Measurements from ENCODE around the gene GNA12.
"Not testable (repeated sequence)": the region's sequence is repeated elsewhere in the genome, so short reads cannot be mapped to it uniquely, and the experiment has no call there.

GNA12 gene

DNA sequence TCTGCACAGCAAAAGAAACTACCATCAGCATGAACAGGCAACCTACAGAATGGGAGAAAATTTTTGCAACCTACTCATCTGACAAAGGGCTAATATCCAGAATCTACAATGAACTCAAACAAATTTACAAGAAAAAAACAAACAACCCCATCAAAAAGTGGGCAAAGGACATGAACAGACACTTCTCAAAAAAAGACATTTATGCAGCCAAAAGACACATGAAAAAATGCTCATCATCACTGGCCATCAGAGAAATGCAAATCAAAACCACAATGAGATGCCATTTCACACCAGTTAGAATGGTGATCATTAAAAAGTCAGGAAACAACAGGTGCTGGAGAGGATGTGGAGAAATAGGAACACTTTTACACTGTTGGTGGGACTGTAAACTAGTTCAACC lies 95.4 kb downstream of the GNA12 start:
- DNase-seq; in situ Hi-C loops (cut with HindIII; ENCODE audit: low pct_ligation_motif_present, low pct_unique_long_range_greater_than_20kb, low sequenced_read_pairs): not testable (repeated sequence)

DNA sequence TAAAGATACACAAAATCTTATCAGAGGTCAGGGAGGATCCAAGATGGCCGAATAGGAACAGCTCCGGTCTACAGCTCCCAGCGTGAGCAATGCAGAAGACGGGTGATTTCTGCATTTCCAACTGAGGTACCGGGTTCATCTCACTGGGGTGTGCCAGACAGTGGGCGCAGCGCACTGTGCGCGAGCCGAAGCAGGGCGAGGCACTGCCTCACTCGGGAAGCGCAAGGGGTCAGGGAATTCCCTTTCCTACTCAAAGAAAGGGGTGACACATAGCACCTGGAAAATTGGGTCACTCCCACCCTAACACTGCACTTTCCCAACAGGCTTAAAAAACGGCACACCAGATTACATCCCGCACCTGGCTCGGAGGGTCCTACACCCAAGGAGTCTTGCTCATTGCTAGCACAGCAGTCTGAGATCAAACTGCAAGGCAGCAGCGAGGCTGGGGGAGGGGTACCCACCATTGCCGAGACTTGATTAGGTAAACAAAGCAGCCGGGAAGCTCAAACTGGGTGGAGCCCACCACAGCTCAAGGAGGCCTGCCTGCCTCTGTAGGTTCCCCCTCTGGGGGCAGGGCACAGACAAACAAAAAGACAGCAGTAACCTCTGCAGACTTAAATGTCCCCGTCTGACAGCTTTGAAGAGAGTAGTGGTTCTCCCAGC lies 100.5 kb downstream of the GNA12 start:
- DNase-seq; in situ Hi-C loops (cut with HindIII; ENCODE audit: low pct_ligation_motif_present, low pct_unique_long_range_greater_than_20kb, low sequenced_read_pairs): not testable (repeated sequence)

DNA sequence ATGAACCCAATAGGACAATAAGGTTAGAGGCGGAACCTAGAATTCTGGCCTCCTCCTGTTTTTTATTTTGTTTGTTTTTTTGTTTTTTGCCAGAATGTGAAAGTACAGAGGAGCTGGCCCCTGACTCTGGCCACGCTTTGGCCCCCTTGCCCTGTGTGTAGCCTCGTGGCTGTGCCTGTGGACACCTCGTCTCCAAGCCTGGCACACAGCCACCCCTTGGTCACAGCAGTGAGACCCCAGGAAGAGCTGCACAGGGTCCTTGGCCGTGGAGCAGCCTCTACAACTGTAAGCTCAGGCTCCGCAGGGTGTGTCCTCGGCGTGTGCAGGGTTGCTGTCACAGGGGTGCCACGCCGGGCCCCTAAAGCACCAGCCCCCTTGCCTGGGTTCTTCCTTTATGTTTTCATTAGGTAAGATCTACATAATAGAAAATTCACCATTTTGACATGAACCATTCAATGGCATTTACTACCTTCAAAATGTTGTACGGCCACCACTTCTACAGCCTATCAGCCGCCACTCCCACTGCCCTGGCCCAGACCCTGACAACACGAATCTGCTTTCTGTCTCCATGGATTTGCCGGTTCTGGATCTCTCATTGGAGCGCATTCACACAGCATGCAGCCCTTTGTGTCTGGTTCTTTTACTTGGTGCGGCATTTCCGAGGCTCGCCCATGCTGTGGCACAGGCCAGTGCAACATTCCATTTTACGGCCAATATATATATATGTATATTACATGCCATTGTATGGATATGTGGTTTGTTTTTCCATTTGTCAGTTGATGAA lies 105.2 kb downstream of the GNA12 start:
- DNase-seq, result no peak
- in situ Hi-C loops (cut with HindIII; ENCODE audit: low pct_ligation_motif_present, low pct_unique_long_range_greater_than_20kb, low sequenced_read_pairs), result no loop called here

DNA sequence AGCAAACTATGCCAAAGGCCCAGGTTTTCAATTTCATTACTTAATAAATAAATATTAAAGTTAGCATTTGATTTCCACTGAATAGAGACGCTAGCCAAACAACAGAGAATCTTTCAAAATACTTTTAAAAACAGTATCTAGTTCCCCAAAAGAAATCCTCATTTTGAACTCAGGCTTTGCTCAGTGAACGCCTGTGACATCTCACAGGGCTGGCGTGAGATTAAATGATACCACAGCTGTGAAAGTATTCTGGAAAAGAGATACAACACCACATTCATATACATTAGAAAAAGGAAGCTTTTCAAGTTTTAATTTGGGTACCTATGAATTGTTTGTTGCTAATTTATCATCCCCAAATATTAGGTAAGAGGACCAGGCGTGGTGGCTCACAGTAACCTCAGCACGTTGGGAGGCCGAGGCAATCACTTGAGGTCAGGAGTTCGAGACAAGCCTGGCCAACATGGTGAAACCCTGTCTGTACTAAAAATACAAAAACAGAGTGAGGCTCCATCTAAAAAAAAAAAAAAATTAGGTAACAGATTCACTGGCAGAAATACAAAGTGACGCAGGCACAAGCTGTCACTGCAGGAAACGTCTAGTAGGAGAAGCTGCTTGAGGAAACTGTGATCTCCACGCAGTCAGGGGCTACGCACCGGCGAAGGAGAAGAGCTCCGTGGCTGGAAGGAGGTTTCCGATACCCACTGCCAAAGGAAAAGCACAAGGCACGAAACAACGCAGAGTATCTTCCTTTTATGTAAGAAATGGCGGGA lies 106.2 kb downstream of the GNA12 start:
- in situ Hi-C loops (cut with HindIII; ENCODE audit: low pct_ligation_motif_present, low pct_unique_long_range_greater_than_20kb, low sequenced_read_pairs), result no loop called here
- no peak for DNase-seq

DNA sequence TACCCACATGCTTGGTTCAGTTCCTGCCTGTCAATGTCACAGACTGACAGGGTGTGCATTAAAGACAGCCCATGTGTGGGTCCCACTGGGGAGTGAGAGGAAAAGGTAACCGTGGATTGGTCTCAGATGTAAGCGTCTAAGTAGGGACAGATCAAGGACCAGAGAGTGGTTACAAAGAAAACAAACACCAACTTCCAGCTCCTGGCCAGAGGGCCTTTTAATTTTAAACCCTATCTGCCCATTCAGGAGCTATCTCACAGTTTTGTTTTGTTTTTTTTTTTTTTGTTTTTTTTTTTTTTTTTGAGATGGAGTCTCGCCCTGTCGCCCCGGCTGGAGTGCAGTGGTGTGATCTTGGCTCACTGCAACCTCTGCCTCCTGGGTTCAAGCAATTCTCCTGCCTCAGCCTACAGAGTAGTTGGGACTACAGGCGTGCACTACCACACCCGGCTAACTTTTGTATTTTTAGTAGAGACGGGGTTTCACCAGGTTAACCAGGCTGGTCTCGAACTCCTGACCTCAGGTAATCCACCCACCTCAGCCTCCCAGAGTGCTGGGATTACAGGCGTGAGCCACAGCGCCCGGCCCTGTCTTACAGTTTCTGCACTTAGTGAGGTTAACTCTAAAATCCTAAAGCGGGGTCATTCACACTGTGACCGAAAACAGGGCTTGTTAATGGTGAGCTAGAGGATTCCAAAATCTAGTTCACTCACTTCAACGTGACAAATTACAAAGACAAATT lies 106.9 kb downstream of the GNA12 start:
- DNase-seq; in situ Hi-C loops (cut with HindIII; ENCODE audit: low pct_ligation_motif_present, low pct_unique_long_range_greater_than_20kb, low sequenced_read_pairs): not testable (repeated sequence)

DNA sequence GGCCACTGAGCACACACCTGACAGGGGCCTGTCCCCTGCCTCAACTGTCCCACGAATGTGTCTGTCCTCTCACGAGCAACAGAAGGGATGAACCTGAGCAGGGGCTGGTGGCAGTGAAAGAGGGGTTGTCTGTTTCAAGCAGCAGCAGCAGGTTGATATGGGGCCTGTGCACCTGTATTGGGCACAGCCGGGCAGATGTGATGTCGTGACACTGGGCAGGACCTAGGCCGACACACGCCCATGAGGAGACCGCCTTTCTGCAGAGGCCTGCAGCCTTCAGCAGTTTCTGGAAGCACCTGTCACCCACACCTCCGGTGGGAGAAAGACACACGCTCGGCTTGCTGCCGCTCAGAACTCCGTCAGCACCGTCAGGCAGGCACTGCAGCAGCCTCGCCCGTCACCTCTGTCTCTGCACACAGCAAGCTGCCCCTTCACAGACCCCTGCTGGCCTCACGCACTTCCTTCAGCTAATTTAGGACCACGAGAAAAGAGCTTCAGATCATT lies 107.6 kb downstream of the GNA12 start:
- in situ Hi-C loops (cut with HindIII; ENCODE audit: low pct_ligation_motif_present, low pct_unique_long_range_greater_than_20kb, low sequenced_read_pairs), result no loop called here
- no peak for DNase-seq

DNA sequence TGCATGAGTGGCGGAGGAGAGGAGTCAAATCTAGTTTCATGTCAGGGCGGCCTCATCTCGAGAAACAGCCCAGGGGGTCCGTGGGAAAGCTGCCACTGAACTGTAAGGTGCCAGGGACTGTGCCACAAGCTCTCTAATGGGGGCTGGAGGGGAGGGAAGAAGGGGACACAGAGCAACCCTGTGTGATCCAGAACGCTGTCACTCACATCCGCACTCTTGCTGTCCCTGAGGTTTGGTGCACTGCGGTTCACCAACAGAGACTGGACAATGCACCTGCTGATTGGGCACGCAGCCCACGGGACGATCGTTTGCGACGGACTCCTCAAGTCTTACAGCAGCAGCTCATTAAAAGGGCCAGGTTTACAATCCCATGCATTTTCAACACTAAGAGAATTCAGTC lies 108.4 kb downstream of the GNA12 start:
- in situ Hi-C loops (cut with HindIII; ENCODE audit: low pct_ligation_motif_present, low pct_unique_long_range_greater_than_20kb, low sequenced_read_pairs), result no loop called here
- no peak for DNase-seq

DNA sequence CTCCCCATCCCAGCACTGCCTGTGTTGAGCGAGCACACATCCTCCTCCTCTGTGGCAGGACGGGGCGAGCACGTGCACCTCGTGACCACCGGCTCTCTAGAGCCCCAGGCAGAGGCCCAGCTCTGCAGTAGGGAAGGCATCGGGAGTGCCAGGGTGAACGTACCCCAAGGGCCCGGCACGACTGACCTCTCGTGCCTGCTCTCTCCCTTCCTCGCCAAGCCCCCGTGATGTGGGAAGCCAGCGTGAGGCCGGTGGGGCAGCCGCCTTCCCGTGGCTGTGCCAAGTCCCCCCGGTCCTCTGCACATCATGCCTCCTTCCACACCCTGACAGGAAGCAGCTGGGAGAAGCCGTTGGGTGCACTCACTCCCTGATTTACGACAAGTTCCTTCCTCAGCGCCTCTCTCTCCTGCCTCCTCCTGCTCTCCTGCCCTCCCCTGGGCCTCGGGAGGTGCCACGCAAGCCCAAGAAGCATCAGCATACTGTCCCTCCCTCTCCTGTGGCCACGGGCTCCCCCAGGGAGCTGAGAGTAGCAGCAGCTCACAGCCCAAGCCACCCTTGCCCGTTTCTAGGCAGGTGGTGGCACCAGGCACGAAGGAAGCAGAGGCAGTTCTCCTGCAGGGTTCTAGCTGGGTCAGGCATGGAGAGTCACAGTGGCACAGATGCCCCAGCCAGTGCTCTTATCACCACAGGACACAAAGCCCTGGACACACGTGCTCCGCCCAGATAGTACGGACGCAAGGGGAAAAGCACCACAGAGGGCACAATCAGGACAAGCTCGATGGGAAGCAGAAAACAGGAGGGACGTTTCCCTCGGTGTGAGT lies 109.1 kb downstream of the GNA12 start:
- no peak for DNase-seq
- in situ Hi-C loops (cut with HindIII; ENCODE audit: low pct_ligation_motif_present, low pct_unique_long_range_greater_than_20kb, low sequenced_read_pairs), result no loop called here

DNA sequence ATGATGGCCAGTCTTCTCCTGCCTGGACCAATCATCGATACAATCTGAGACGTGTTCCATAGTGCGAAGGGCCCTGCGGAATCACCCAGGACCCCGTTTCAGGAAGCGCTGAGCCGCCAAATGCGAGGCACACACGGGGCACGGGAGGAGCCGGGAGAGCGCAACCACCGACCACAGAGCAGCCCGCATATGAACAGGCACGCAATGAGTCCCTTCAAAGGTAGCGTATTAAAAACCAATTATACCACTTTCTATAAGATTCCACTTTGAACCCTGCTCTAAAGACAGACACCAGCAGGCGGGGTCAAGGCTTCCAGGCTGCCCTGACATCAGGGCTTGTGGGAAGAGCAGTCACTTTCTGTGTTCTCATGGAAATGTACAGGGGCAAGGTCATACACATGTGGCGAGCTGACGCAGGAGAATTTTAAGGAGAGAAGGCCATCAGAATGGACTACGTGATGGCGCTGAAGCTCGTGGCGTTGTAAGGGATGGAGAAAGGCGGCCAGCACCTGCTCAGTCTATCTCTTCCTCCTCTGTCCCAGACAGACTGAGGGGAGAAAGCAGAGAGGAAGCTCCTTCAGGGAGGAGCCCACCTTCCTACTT lies 109.9 kb downstream of the GNA12 start:
- in situ Hi-C loops (cut with HindIII; ENCODE audit: low pct_ligation_motif_present, low pct_unique_long_range_greater_than_20kb, low sequenced_read_pairs), result no loop called here
- DNase-seq, result no peak

DNA sequence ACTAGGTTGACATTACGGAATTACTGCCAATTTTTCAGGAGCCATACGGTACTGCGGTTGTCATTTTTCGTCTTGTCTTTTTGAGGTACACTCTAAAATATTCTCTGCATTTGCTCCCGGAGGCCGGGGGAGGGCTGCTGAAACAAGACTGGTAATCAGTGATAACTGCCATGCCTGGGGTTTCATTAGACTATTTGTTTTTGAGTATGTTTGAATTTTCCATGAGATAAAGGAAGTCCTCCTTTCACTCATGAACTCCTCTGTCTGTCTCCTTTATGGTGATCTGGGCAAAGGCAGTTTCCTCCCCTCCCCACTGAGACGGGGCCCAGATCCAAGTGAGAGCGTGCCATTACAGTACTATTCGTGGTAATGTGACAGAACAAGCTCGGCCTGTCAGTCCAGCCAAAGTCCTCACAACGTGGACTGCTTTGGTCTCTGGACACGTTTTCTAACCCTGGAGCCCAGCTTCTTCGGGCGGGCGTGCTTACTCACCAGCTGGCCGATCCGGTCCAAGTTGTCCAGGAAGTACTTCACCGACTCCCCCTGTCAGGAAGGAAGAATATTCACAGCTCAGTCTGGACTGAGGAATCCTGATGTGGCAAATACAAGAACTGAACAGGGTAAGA lies 111.0 kb downstream of the GNA12 start:
- DNase-seq, result no peak
- in situ Hi-C loops (cut with HindIII; ENCODE audit: low pct_ligation_motif_present, low pct_unique_long_range_greater_than_20kb, low sequenced_read_pairs), result no loop called here

DNA sequence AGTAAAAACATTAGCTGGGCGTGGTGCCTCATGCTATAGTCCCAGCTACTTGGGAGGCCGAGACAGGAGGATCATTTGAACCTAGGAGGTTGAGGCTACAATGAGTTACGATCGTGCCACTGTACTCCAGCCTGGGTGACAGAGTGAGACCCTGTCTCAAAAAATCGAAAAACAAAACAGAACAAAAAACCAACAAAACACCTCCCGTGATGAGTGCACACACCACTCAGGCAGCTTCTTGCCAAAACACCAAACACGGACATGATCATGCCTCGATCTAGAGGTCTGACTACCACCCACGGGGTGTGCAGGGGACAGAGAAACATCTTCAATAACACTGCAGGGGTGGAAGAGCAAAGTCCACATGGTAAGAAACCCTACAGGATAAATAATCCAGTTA lies 111.7 kb downstream of the GNA12 start:
- no peak for DNase-seq
- in situ Hi-C loops (cut with HindIII; ENCODE audit: low pct_ligation_motif_present, low pct_unique_long_range_greater_than_20kb, low sequenced_read_pairs), result no loop called here

DNA sequence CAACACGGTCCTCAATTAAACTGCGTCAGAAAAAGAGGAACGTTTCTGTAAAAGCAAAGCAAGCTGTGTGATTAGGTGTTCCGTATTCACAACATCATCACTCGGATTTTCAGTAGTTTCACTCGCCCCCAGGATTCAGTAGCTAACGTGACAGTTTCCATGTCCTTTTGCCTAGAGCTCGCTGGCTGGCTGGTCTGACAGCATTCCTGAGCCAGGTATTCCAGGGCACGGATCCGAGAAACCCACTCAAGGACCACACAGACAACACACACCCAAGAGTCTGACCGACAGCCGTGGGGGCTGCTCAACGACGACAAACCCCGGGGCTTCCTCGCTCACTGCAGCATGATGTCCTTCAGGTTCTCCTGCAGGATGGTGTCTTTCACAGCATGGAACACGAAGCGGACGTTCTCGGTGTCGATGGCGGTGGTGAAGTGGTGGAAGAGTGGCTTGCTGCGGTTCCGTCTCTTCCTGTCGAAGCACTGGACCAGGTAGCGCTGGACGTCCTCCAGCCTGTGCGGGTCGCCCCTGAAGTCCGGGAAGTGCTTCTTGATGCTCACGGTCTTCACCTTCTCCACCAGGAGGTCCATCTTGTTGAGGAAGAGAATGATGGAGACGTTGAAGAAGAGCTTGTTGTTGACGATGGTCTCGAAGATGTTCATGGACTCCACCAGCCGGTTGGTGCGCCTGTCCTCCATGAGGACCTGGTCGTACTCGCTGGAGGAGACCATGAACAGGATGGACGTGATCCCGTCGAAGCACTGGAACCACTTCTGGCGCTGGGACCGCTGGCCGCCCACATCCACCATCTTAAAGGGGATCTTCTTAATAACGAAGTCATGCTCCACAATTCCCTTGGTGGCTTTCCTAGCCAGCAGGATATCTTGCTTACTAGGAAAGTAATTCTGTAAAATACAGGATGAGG lies 113.0 kb downstream of the GNA12 start:
- in situ Hi-C loops (cut with HindIII; ENCODE audit: low pct_ligation_motif_present, low pct_unique_long_range_greater_than_20kb, low sequenced_read_pairs), result no loop called here
- no peak for DNase-seq

DNA sequence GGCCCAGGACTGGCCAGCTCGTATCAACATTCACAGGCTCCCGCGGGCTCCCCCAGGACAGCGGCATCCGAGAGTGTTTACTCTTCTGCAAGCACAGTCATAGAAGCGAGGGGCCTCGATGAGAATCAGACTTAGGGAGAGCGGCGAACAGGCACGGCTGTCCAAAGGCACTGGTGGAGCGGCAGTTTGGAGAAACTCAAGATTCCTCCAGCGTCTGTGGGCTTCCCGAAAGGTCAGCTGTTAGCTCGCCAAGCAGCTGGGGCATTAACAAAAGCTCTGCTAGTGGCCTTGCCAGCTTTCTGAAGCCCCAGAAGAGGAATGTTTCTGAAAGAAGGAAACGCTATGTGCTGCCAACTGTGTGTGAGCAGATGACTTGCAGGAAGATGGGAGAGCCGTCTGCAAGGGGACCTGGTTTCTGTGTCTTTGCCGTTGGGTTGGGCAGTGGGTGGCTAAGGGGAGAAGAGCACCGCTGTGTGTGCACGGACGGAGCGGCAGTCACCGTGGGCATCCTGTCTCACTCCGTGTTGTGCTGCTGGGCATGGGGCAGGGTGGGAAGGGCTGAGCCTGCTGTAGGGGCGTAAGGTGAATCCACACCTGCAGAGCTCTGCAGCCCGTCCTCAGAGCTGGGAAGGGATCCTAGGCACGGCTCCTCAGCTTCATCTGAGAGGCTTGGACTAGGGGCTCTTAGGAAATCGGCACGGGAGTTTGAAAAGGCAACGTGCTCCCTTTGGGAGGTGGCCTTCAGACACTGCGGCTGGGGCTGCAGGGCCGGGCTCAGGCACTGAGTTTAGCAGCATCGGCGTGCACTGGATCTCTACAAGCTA lies 114.0 kb downstream of the GNA12 start:
- no peak for DNase-seq
- in situ Hi-C loops (cut with HindIII; ENCODE audit: low pct_ligation_motif_present, low pct_unique_long_range_greater_than_20kb, low sequenced_read_pairs), result no loop called here

DNA sequence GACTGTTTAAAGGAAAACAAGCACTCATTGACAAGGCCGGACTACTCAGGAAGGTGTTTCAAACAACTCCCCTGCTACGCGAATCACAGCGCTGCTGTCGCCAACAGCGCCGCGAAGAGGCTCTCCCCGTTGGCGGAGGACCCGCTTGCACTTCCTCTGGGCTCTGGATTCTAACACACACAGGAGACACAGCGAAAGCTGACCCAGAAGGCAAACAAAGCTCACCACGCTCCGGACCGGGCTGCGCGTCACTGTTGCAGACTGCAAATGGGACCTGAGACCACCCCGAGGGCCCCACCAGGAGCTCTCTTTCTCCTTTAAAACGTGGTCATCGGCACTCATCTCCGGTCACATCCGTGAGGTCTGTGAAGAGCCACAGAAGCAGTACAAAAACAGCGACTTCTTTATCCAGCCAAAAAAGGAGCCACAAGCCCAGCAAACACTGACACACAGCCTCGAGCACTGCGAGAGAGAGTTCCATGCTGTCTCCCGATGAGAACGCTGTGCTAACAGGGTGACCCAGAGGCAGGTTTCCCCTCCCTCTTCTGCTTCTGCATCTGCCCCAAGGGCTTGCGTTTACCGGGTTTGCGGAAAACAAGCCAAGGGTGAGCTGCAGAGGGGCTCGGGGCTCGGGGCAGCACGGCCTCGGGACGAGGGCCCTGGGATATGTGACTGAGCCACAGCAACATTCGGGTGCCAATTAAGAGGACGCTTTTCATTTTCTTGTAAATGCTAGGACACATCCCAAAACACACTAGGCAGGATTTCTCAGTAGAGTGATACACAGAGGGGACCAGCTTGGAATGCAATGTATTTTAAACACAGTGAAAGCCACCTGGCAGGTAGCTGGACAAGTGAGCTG lies 114.8 kb downstream of the GNA12 start:
- in situ Hi-C loops (cut with HindIII; ENCODE audit: low pct_ligation_motif_present, low pct_unique_long_range_greater_than_20kb, low sequenced_read_pairs), result no loop called here
- no peak for DNase-seq
